Central memory CD8-positive, alpha-beta T cell (primary cell): ENCODE results near the gene TMEM51.
A peak's percentile ranks its signal among the peaks of the same experiment; 100 is the strongest.

Experiments used
- ATAC-seq: fragments of 150-1000 bp; cut with Tn5 transposase; replicated peaks from 2 replicates; pipeline ENCODE4 v1.10.0; 2022; ENCODE audit warnings: mild to moderate bottlenecking, moderate FRiP score, moderate number of reproducible peaks; ENCODE audit not compliant: poor library complexity, severe bottlenecking; ENCODE audit errors: extremely low read depth
- DNase-seq, 2 donors: peaks; one replicate each; pipeline ENCODE4 v3.0.0; 2021; ENCODE audit warnings: low spot score in 2 of 2
- H3K27ac Mint-ChIP-seq: one replicate; pipeline ENCODE4 v1.8.0; 2022; ENCODE audit warnings: low read depth, mild to moderate bottlenecking, moderate library complexity, mixed read lengths
- H3K27me3 Mint-ChIP-seq: one replicate; pipeline ENCODE4 v1.8.0; 2022; ENCODE audit warnings: mixed read lengths
- H3K36me3 Mint-ChIP-seq: one replicate; pipeline ENCODE4 v1.8.0; 2022; ENCODE audit warnings: mild to moderate bottlenecking, moderate library complexity, mixed read lengths; ENCODE audit not compliant: insufficient read depth
- H3K4me1 Mint-ChIP-seq: one replicate; pipeline ENCODE4 v1.8.0; 2022; ENCODE audit warnings: mixed read lengths
- H3K4me3 Mint-ChIP-seq: one replicate; pipeline ENCODE4 v1.8.0; 2022; ENCODE audit warnings: mild to moderate bottlenecking, moderate library complexity, mixed read lengths
- H3K9me3 Mint-ChIP-seq: one replicate; pipeline ENCODE4 v1.8.0; 2022; ENCODE audit warnings: mixed read lengths

Gene TMEM51

DNA sequence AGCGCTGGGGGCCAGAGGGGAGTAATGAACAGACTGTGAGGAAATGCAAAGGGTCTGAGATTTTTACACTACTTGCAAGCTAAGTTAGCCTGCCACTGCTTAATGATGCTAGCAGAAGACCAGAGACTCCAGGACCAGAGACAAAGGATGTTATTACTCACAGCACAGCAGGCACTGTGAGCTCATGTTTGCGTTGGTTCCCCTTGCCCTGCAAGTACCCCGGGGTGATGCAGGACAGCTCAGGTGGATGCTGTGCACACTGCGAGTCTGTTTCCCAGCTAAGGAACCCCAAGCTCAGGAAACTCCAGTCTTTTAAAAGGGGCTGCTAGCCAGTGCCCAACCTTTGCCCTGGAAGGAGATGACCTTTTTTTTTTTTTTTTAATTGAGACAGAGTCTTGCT is 94.7 kb downstream of the TMEM51 start:
- peak overlapping the region; percentile 58 for H3K27ac Mint-ChIP-seq
- ATAC-seq (no peak), DNase-seq (no peak)
- no peaks in the 10 kb centered on the region for H3K9me3 Mint-ChIP-seq
- H3K4me1 Mint-ChIP-seq, result peaks cover 57% of the 10 kb centered on the region
- H3K4me3 Mint-ChIP-seq, result peak overlapping the region; percentile 80
- H3K27me3 Mint-ChIP-seq, result peaks cover 17% of the 10 kb centered on the region
- H3K36me3 Mint-ChIP-seq, result peaks cover 6% of the 10 kb centered on the region

DNA sequence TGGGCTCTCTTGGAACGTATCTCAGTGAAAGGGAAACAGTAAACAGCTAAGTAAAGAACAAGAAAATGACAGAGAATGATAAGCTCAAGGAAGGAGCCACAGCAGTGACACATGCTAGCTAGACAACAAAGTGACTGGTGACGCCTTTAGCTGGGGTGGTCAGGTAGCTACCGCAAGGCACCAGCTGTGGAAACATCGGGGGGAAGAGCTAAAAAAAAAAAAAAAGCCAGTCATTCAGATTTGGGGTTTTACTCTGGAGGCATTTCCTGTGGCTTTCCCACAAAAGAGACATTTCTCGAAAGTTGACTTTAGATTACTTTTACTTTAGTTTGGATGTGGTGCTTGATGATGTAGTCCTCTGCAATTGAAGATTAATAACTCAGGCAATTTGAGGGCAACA is 95.5 kb downstream of the TMEM51 start:
- H3K36me3 Mint-ChIP-seq, result peaks cover 7% of the 10 kb centered on the region
- H3K27me3 Mint-ChIP-seq, result peaks cover 16% of the 10 kb centered on the region
- no peaks in the 10 kb centered on the region for H3K9me3 Mint-ChIP-seq
- H3K27ac Mint-ChIP-seq, result peak overlapping the region; percentile 61
- H3K4me1 Mint-ChIP-seq, result peaks cover 65% of the 10 kb centered on the region
- peak in 1 of 2 donors; percentile 66 for DNase-seq
- H3K4me3 Mint-ChIP-seq, result peak overlapping the region; percentile 59
- peak; percentile 94 for ATAC-seq

DNA sequence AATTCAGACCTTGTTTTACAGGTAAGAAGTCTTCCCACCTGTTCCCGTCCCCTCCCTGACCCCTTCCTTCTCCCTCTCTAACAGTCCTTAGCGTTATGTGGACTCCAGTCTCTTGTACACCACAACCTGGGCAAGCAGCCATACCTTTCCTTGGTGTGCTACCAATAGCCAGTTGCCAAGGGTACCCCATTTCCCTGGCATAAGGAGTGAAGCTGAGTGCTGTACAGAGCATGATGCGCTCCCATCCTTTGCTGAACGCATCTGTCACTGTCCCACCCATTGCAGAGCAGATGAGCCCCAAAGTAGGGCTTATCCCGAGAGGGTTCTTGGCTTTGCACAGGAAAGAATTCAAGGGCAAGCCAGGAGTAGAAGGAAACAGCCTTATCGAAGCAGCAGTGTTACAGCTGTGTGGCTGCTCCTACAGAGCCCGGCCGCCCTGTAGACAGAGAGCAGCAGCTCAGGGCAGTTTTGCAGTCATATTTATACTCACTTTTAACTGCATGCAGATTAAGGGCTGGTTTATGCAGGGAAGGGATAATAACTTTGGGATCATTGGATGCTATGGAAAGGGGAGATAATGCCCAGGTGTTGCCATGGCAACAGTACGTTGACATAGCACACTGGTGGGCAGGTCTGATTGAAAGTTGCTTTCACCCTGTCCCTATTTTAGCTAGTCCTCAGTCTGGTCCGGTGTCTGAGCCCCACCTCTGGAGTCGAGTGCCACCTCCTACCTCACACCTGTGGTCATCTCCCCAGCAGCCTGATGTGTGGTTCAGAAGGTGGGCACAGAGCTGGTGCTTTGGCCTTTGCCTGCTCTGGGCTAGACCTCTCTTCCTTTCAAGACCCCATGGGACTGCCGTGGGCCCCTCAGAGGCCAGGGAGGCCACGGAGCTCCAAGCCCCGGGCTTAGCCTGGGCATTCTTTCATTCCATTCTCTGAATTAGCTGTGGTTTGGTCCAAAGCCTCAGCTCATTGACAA is 98.6 kb downstream of the TMEM51 start:
- H3K27ac Mint-ChIP-seq, result peak overlapping the region; percentile 67
- peak overlapping the region; percentile 28 for H3K4me3 Mint-ChIP-seq
- no peaks in the 10 kb centered on the region for H3K27me3 Mint-ChIP-seq

DNA sequence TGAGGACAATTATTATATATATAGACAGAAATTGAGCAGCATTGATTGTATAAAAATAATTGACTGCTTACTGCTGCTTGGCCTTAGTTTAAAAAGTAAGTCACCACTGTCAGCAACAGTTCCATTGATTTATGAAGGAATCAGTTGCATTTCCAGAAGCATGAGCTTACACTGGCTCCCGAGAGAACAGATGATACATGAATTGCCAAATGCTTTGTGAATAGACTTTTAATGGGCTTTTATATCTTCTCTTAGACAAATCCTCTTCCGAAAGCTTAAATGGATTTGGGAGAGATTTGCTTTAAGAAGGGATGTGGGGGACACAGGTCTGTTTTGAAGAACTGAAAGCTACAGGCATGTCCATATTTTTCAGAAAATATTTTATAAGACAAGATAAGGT is 101.0 kb downstream of the TMEM51 start:
- Mint-ChIP-seq H3K4me1 (peaks cover 33% of the 10 kb centered on the region), H3K4me3 (no peak overlapping the region), H3K27ac (no peak overlapping the region), H3K36me3 (peaks cover 2% of the 10 kb centered on the region), H3K9me3 (no peaks in the 10 kb centered on the region), H3K27me3 (no peaks in the 10 kb centered on the region)
- ATAC-seq (no peak), DNase-seq (no peak)

More for the DNA sequence above, 98.6 kb downstream of the TMEM51 start:
- peaks cover 2% of the 10 kb centered on the region for H3K36me3 Mint-ChIP-seq
- H3K9me3 Mint-ChIP-seq, result no peaks in the 10 kb centered on the region
- DNase-seq (no peak), ATAC-seq (no peak)
- peaks cover 51% of the 10 kb centered on the region for H3K4me1 Mint-ChIP-seq

- Mint-ChIP-seq H3K27me3 (no peaks in the 10 kb centered on the region), H3K4me1 (peaks cover 27% of the 10 kb centered on the region), H3K27ac (no peak overlapping the region), H3K9me3 (no peaks in the 10 kb centered on the region), H3K36me3 (peaks cover 2% of the 10 kb centered on the region), H3K4me3 (no peak overlapping the region)
- ATAC-seq (no peak), DNase-seq (no peak)
Measured at GRCh38 chr1:15255582-15256149, 102.1 kb downstream of the TMEM51 start.

DNA sequence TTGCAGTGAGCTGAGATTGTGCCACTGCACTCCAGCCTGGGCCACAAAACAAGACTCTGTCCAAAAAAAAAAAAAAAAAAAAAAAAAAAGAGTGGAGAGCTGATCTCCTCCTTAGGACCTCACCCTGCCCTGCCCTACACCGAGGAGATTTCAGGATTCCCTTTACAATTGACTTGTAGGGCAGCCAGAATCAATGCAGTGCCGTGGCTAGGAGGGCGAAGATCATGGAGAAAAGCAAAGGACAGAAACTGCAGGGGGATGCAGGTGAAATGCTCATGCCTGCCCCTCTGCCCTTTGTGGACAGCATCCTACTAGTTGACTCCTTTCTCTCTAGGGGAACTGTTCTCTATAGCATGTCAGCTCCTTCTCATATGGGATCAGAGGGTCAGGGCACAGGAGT is 103.0 kb downstream of the TMEM51 start:
- DNase-seq (no peak), ATAC-seq (no peak)
- Mint-ChIP-seq H3K36me3 (peaks cover 2% of the 10 kb centered on the region), H3K27me3 (peaks cover 8% of the 10 kb centered on the region), H3K4me3 (no peak overlapping the region), H3K27ac (no peak overlapping the region), H3K9me3 (no peaks in the 10 kb centered on the region), H3K4me1 (peaks cover 33% of the 10 kb centered on the region)

- Mint-ChIP-seq H3K27me3 (peaks cover 16% of the 10 kb centered on the region), H3K27ac (no peak overlapping the region), H3K9me3 (no peaks in the 10 kb centered on the region), H3K36me3 (peaks cover 2% of the 10 kb centered on the region), H3K4me3 (no peak overlapping the region), H3K4me1 (peaks cover 33% of the 10 kb centered on the region)
- DNase-seq (no peak), ATAC-seq (no peak)
Measured at GRCh38 chr1:15257309-15257708, 103.8 kb downstream of the TMEM51 start.

DNA sequence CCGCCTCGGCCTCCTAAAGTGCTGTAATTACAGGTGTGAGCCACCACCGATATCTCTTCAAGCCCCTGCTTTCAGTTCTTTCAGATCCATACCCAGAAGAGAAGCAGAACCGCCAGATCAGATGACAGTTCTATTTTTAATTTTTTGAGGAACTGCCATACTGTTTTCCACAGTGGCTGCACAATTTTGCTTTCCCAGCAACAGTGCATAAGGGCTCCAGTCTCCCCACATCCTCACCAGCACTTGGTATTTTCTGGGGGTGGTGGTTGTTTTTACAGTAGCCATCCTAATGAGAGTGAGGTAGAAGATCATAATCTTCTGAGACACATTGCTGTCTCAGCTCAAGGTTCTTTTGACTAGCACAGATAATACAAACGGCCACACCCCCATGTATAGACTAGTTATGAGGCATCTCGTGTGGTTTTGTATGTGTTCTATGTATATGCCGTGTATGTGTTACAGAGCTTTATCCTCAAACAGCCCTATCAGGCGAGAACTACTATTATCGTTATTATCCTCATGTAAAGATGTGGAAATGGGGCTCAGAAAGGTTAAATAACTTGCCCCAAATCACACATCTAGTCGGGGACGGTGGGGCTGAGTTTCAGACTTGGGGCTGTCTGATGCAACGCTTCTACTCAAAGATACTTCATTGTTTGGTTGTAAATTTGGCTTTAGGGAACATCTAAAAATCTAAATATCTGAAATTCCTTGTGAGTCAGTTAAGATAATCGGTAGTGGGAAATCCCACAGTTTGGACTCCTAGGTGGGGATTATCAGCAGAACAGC is 105.5 kb downstream of the TMEM51 start:
- Mint-ChIP-seq H3K27ac (no peak overlapping the region), H3K9me3 (no peaks in the 10 kb centered on the region), H3K4me1 (peaks cover 17% of the 10 kb centered on the region), H3K4me3 (no peak overlapping the region), H3K27me3 (peaks cover 32% of the 10 kb centered on the region), H3K36me3 (no peaks in the 10 kb centered on the region)
- no peak for DNase-seq
- no peak for ATAC-seq

- peaks cover 16% of the 10 kb centered on the region for H3K4me1 Mint-ChIP-seq
- ATAC-seq (no peak), DNase-seq (no peak)
- H3K9me3 Mint-ChIP-seq, result no peaks in the 10 kb centered on the region
- peaks cover 38% of the 10 kb centered on the region for H3K27me3 Mint-ChIP-seq
- H3K27ac Mint-ChIP-seq, result no peak overlapping the region
- no peaks in the 10 kb centered on the region for H3K36me3 Mint-ChIP-seq
- H3K4me3 Mint-ChIP-seq, result no peak overlapping the region
Measured at GRCh38 chr1:15259622-15260007, 106.1 kb downstream of the TMEM51 start.

GRCh38 chr1:15260418-15261154 is 107.0 kb downstream of the TMEM51 start:
- ATAC-seq, result no peak
- Mint-ChIP-seq H3K9me3 (no peaks in the 10 kb centered on the region), H3K36me3 (no peaks in the 10 kb centered on the region), H3K4me3 (peak overlapping the region; percentile 29), H3K4me1 (peaks cover 16% of the 10 kb centered on the region), H3K27me3 (peaks cover 47% of the 10 kb centered on the region), H3K27ac (no peak overlapping the region)
- DNase-seq, result no peak

GRCh38 chr1:15261155-15262002 is 107.8 kb downstream of the TMEM51 start:
- Mint-ChIP-seq H3K27me3 (peaks cover 54% of the 10 kb centered on the region), H3K4me3 (peak overlapping the region; percentile 29)
- peak; percentile 28 for ATAC-seq

More at GRCh38 chr1:15261155-15262002, 107.8 kb downstream of the TMEM51 start:
- no peaks in the 10 kb centered on the region for H3K36me3 Mint-ChIP-seq
- H3K9me3 Mint-ChIP-seq, result no peaks in the 10 kb centered on the region
- H3K27ac Mint-ChIP-seq, result peak overlapping the region; percentile 25
- no peak for DNase-seq
- peaks cover 16% of the 10 kb centered on the region for H3K4me1 Mint-ChIP-seq
